ENCODE data around the gene RTEL1.

DNA sequence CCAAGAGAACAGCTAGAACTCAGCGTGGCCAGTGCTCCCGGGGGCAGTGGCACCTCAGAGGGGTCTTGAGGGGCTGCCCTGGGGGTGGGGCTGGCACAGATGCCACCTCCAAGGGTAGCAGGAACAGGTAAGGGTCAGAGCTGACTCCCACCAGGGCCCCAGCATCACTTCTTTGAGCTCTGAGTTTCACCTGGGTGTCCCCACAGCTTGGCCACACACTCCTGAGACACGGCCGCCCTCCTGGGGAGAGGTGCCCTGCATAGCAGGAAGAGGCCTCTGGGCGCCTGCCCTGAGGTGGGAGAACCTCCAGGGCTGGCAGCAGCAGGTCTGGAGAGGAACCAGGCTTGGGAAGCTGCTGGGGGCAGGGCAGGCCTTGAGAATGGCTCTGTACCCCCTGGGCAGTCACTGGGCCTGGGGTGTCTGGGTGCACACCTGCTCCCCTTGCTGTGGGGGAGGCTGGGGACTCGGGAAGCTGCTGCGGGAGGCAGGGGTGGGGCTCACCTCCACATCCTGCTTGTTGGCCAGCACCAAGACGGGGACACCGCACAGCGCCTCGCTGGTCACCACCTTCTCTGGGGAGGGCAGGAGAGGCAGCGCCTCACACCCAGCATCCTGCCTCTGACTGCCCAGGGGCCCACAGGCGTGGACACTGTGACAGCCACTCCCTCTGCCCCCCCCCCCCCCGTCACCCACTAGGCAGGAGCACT lies 43.4 kb downstream of the RTEL1 start:
- TF ChIP-seq, protein P1, sequence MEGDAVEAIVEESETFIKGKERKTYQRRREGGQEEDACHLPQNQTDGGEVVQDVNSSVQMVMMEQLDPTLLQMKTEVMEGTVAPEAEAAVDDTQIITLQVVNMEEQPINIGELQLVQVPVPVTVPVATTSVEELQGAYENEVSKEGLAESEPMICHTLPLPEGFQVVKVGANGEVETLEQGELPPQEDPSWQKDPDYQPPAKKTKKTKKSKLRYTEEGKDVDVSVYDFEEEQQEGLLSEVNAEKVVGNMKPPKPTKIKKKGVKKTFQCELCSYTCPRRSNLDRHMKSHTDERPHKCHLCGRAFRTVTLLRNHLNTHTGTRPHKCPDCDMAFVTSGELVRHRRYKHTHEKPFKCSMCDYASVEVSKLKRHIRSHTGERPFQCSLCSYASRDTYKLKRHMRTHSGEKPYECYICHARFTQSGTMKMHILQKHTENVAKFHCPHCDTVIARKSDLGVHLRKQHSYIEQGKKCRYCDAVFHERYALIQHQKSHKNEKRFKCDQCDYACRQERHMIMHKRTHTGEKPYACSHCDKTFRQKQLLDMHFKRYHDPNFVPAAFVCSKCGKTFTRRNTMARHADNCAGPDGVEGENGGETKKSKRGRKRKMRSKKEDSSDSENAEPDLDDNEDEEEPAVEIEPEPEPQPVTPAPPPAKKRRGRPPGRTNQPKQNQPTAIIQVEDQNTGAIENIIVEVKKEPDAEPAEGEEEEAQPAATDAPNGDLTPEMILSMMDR (IDR thresholded peaks at IDR 0.05; ENCODE audit: poor library complexity) = no peak
- TF ChIP-seq EZH2phosphoT487 (IDR thresholded peaks at IDR 0.05; ENCODE audit: low read depth, severe bottlenecking, unreplicated experiment) = no peak
